ENCODE measurements around the gene FIGN.

Gene FIGN

DNA sequence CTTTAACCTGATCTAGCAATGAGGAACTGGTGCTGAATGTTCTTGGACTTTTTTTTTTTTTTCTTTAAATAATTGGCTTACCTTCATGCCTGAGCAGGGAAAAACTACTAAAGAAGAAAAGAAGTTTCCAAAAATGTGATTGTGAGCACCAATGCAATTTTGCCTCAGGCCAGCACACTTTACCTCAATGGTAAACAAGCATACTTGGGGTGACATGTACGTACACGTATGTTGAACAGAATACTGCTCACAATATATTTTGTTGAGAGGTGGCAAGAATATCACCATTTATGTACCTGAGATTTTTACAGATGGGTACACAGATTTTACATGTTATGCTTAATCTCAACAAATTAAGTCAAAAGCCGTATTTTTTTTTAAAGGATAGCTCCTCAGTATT, 144.3 kb downstream of the FIGN start:
- DNase-seq = no peak
- Histone ChIP-seq H3K4me1 (no peaks in the 10 kb centered on the region), H3K9me3 (no peaks in the 10 kb centered on the region), H3K27me3 (no peaks in the 10 kb centered on the region), H3K4me3 (ENCODE audit: low read depth, low read length) (no peak overlapping the region), H3K36me3 (no peaks in the 10 kb centered on the region)
- TF ChIP-seq, protein P1, sequence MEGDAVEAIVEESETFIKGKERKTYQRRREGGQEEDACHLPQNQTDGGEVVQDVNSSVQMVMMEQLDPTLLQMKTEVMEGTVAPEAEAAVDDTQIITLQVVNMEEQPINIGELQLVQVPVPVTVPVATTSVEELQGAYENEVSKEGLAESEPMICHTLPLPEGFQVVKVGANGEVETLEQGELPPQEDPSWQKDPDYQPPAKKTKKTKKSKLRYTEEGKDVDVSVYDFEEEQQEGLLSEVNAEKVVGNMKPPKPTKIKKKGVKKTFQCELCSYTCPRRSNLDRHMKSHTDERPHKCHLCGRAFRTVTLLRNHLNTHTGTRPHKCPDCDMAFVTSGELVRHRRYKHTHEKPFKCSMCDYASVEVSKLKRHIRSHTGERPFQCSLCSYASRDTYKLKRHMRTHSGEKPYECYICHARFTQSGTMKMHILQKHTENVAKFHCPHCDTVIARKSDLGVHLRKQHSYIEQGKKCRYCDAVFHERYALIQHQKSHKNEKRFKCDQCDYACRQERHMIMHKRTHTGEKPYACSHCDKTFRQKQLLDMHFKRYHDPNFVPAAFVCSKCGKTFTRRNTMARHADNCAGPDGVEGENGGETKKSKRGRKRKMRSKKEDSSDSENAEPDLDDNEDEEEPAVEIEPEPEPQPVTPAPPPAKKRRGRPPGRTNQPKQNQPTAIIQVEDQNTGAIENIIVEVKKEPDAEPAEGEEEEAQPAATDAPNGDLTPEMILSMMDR (IDR thresholded peaks at IDR 0.05; ENCODE audit: low read depth, low read length) = no peak

DNA sequence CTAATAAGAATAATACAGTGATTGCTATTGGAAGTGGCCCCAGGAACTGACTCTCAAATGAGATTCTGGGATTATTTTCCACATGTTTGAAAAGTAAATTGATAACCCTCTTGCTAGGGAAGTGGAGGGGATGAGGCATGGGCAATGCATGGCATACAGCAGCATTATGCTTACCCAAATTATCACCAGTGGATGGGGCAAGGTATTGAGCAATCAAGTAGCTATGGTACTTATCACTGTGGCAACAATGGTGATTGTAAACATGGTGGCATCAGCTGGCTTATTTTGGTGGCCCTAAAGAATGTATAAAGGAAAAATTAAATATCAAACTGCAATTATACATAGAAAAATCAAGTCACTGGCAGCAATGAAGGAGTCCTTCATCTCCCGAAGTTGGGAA, 155.1 kb downstream of the FIGN start:
- H3K27me3 ChIP-seq = no peaks in the 10 kb centered on the region
- no peaks in the 10 kb centered on the region for H3K9me3 ChIP-seq
- H3K4me3 ChIP-seq (ENCODE audit: low read depth, low read length) = no peak overlapping the region
- H3K36me3 ChIP-seq = no peaks in the 10 kb centered on the region
- DNase-seq = no peak
- H3K4me1 ChIP-seq = no peaks in the 10 kb centered on the region
- TF ChIP-seq, protein P1 (IDR thresholded peaks at IDR 0.05; ENCODE audit: low read depth, low read length) = no peak

DNA sequence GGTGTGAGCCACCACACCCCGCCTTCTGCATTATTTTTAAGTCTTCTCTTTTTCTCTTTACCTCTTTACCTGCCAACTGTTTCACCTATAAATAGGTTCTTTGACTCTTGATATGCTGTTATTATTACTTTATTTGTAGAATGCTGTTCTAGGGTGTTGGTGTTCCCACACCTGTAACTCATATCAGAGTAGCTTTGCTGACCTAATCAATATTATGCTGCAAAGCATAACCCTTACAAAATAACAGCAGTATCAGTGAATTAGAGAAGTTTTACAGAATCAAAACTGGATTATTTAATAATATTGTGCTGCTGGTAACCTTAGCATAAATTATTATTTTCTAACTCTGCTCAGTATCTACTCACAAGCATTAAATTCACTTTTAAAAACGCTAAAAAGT, 161.5 kb downstream of the FIGN start:
- DNase-seq = no peak
- TF ChIP-seq, protein P1 (IDR thresholded peaks at IDR 0.05; ENCODE audit: low read depth, low read length) = no peak

GRCh38 chr2:163573652-163574051, 162.2 kb downstream of the FIGN start:
- H3K36me3 ChIP-seq = no peaks in the 10 kb centered on the region
- TF ChIP-seq, protein P1 (IDR thresholded peaks at IDR 0.05; ENCODE audit: low read depth, low read length) = no peak
- H3K4me1 ChIP-seq = no peaks in the 10 kb centered on the region
- DNase-seq = no peak
- H3K27me3 ChIP-seq = no peaks in the 10 kb centered on the region
- H3K9me3 ChIP-seq = no peaks in the 10 kb centered on the region
- H3K4me3 ChIP-seq (ENCODE audit: low read depth, low read length) = no peak overlapping the region

More for the DNA sequence above, 161.5 kb downstream of the FIGN start:
- Histone ChIP-seq H3K4me3 (ENCODE audit: low read depth, low read length) (no peak overlapping the region), H3K27me3 (no peaks in the 10 kb centered on the region), H3K36me3 (no peaks in the 10 kb centered on the region), H3K4me1 (no peaks in the 10 kb centered on the region), H3K9me3 (no peaks in the 10 kb centered on the region)

DNA sequence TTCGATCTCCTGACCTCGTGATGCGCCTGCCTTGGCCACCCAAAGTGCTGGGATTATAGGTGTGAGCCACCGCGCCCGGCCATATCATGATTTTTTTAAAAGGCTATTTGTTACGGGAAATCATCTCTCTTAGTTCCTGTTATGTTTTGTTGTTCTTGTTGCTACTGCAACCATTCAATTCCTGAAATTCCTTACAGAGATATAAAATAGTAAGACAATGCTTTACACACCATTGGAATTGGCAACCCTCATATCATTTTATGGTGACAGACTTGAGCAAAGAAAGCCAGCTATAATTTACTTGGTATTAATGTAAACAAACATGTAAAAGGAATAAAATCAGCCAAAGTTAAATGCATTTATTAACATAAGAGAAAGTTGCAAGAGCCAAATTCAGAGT, 163.0 kb downstream of the FIGN start:
- Histone ChIP-seq H3K9me3 (no peaks in the 10 kb centered on the region), H3K4me3 (ENCODE audit: low read depth, low read length) (no peak overlapping the region), H3K27me3 (no peaks in the 10 kb centered on the region), H3K36me3 (no peaks in the 10 kb centered on the region), H3K4me1 (no peaks in the 10 kb centered on the region)
- DNase-seq = no peak
- TF ChIP-seq, protein P1 (IDR thresholded peaks at IDR 0.05; ENCODE audit: low read depth, low read length) = no peak

DNA sequence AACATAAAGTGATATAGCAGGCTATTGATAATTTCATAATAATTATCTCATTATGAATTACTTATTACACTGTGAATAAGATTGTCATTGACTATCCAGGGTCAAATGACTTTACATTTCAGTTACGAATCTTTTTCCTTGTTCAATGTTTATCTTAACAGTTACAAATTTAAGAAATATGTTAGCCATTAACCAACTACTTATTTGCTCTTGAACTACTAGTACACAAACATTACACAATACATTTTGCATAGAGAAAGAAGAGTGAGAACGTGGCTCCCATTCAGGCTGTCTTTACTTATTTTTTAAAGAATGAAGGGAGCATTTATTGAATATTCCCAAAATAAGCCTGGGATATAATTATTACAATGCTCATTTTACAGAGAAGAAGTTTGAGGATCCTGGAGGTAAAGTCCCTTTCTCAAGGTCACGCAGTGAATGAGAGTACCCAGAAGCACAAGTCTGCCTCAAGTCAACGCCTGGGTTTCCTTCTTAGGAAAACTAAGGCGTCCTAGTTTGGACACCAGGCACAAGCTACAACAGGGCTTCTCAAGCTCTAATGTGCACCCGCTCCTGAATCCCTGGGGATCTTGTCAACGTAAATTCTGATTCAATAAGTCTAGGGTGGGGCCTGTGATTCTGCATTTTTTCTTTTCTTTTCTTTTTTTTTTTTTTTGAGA, 164.2 kb downstream of the FIGN start:
- no peaks in the 10 kb centered on the region for H3K36me3 ChIP-seq
- no peaks in the 10 kb centered on the region for H3K4me1 ChIP-seq
- DNase-seq = no peak
- H3K27me3 ChIP-seq = no peaks in the 10 kb centered on the region
- no peak overlapping the region for H3K4me3 ChIP-seq (ENCODE audit: low read depth, low read length)
- TF ChIP-seq, protein P1 (IDR thresholded peaks at IDR 0.05; ENCODE audit: low read depth, low read length) = no peak
- no peaks in the 10 kb centered on the region for H3K9me3 ChIP-seq
